ENCODE measurements around the gene STOML2. TPM values are rescaled to one million over a fixed set of nuclear protein-coding genes. Genes with fewer than 3 reads are reported as not detected.

The STOML2 gene
- total RNA-seq: 99.2 and 132 TPM in 2 replicates

GRCh38 chr9:35102769-35103659, at the start of gene STOML2:
Gene STOML2 (minus strand): TSS chr9:35103131. CDS start chr9:35103094, 37 bp downstream.

GRCh38 chr9:35115680-35116538, 13.0 kb upstream of the STOML2 start, which contains the start of gene ATOSB:
Gene ATOSB (minus strand): TSS chr9:35115862. CDS start chr9:35108274, 7,588 bp downstream.

GRCh38 chr9:35096035-35096849, 6.7 kb downstream of the STOML2 start, which contains the start of gene PIGO:
Gene PIGO (minus strand): TSS chr9:35096591. CDS start chr9:35095565, 1,026 bp downstream.

GRCh38 chr9:35079426-35080341, 23.2 kb downstream of the STOML2 start, which contains the start of gene FANCG:
Gene FANCG (minus strand): TSS chr9:35079942. CDS start chr9:35079524, 418 bp downstream.

GRCh38 chr9:35072461-35073278, 30.3 kb downstream of the STOML2 start, which contains the start of gene VCP:
Gene VCP (minus strand): TSS chr9:35072625. CDS start chr9:35072353, 272 bp downstream.

Other genes starting within 250 kb of the STOML2 start
- 0.07 and 0.10 TPM in 2 replicates for gene PHF24, start 144.8 kb downstream of the STOML2 start, total RNA-seq
- 10.2 and 10.5 TPM in 2 replicates for gene DNAJB5, start 113.4 kb downstream of the STOML2 start, total RNA-seq
- gene VCP, start 30.5 kb downstream of the STOML2 start, total RNA-seq: 381 and 478 TPM in 2 replicates
- gene FANCG, start 23.2 kb downstream of the STOML2 start, total RNA-seq: 10.4 and 10.9 TPM in 2 replicates
- 18.8 and 25.9 TPM in 2 replicates for gene PIGO, start 6.5 kb downstream of the STOML2 start, total RNA-seq
- gene ATOSB, start 12.7 kb upstream of the STOML2 start, total RNA-seq: 28.2 and 37.1 TPM in 2 replicates
- 34.3 and 40.9 TPM in 2 replicates for gene UNC13B, start 58.9 kb upstream of the STOML2 start, total RNA-seq

Data from smooth muscle cell of the pulmonary artery (primary cell).